GM12878 (cell line): ENCODE measurements around the gene STRA8. TPM values are rescaled to one million over a fixed set of nuclear protein-coding genes. Genes with fewer than 3 reads are reported as not detected.

Source experiments
- ATAC-seq: fragments of 200-7000 bp; cut with Tn5 transposase; 3 replicates; pipeline ENCODE4 v1.9.1; 2020; ENCODE audit warnings: mild to moderate bottlenecking, moderate library complexity
- BruUV-seq: library from RNA; stranded (reverse); fragments of 400-500 nt; replicated peaks from 2 replicates; lab custom pipeline; 2021; lab: Mats Ljungman, UMichigan
- CTCF ChIA-PET: fragments of 300-600 bp; sonication (Branson Sonifier 250); formaldehyde crosslinking; extraction: SDS; loops from one replicate; lab custom pipeline; 2021; ENCODE audit warnings: inconsistent platforms; lab: Yijun Ruan, JAX
- POLR2A ChIA-PET: fragments of 350-600 bp; formaldehyde crosslinking; extraction: SDS; loops from one replicate; lab custom pipeline; 2021; ENCODE audit warnings: inconsistent platforms; lab: Charles Lee
- RAD21 ChIA-PET: fragments of 300-600 bp; sonication (Branson Sonifier 250); formaldehyde crosslinking; loops from one replicate; lab custom pipeline; 2023; ENCODE audit warnings: antibody characterized with exemption; ENCODE audit not compliant: unreplicated experiment; lab: Charles Lee
- SMC1A ChIA-PET: fragments of 300-600 bp; sonication (Branson Sonifier 250); formaldehyde crosslinking; loops from one replicate; lab custom pipeline; 2023; ENCODE audit not compliant: unreplicated experiment, uncharacterized antibody; lab: Charles Lee
- DNase-seq: peaks from one replicate; pipeline ENCODE4 v3.0.0-alpha.2; 2011; ENCODE audit warnings: low read depth, low spot score
- FAIRE-seq: peaks from 3 replicates; lab custom pipeline; 2011; peaks lifted over from hg19 to GRCh38; lab: Jason Lieb, UNC
- H2AFZ ChIP-seq: 2 replicates; pipeline ENCODE4 v1.6.0; 2011; ENCODE audit warnings: low read depth, low read length, control low read depth; ENCODE audit not compliant: control insufficient read depth
- H3K27ac ChIP-seq: 2 replicates; pipeline ENCODE4 v1.5.1; 2011; ENCODE audit warnings: control low read depth; ENCODE audit not compliant: control insufficient read depth, insufficient read depth
- H3K27me3 ChIP-seq, 2 experiments: replicated peaks in 1 of 2; 2 replicates each; pipeline versions ENCODE4 v1.6.0 to v1.6.1; 2011; ENCODE audit warnings: low read length in 1 of 2; ENCODE audit not compliant: control insufficient read depth in 2 of 2, insufficient read depth in 2 of 2
- H3K36me3 ChIP-seq, 2 experiments: 2 replicates each; pipeline ENCODE4 v1.5.1; 2011; ENCODE audit warnings: low read length in 1 of 2; ENCODE audit not compliant: control insufficient read depth in 2 of 2, insufficient read depth in 2 of 2
- H3K4me1 ChIP-seq: 2 replicates; pipeline ENCODE4 v1.6.1; 2011; ENCODE audit warnings: mild to moderate bottlenecking, low read length, moderate library complexity, mixed read lengths; ENCODE audit not compliant: control insufficient read depth, insufficient read depth
- H3K4me2 ChIP-seq: 2 replicates; pipeline ENCODE4 v1.6.0; 2011; ENCODE audit warnings: control low read depth; ENCODE audit not compliant: control insufficient read depth, insufficient read depth
- H3K4me3 ChIP-seq: fragments of 200-600 bp; sonication (generic); 2 replicates; pipeline ENCODE4 v1.5.1; 2016
- H3K79me2 ChIP-seq: 2 replicates; pipeline ENCODE4 v1.6.0; 2011; ENCODE audit warnings: low read length; ENCODE audit not compliant: control insufficient read depth, insufficient read depth
- H3K9ac ChIP-seq: 2 replicates; pipeline ENCODE4 v1.8.0; 2011; ENCODE audit warnings: low read length, control low read depth, mixed read lengths; ENCODE audit not compliant: control insufficient read depth, insufficient read depth
- H3K9me3 ChIP-seq: replicated peaks from 3 replicates; pipeline ENCODE4 v1.5.1; 2011; ENCODE audit warnings: mild to moderate bottlenecking, low read length; ENCODE audit not compliant: control insufficient read depth, insufficient read depth
- H4K20me1 ChIP-seq: 2 replicates; pipeline ENCODE4 v1.6.0; 2011; ENCODE audit not compliant: control insufficient read depth, insufficient read depth
- ATF7 ChIP-seq: fragments of 450-650 bp; IDR thresholded peaks from 2 replicates; pipeline ENCODE4 v1.6.1; 2016; ENCODE audit warnings: low read depth, mild to moderate bottlenecking
- EED ChIP-seq: sonication (generic); IDR thresholded peaks from 2 replicates; pipeline ENCODE4 v1.6.1; 2016; ENCODE audit warnings: antibody characterized with exemption, low read depth
- EP300 ChIP-seq, 2 experiments: fragments of 150-350 bp in 1 of 2; IDR thresholded peaks; 2 replicates each; pipeline ENCODE4 v1.6.1; 2011 to 2012; ENCODE audit warnings: low read depth in 2 of 2, low read length in 2 of 2, borderline replicate concordance in 1 of 2, improper control_type of control experiment in 1 of 2, inconsistent platforms in 1 of 2; ENCODE audit not compliant: control insufficient read depth in 1 of 2
- FOXM1 ChIP-seq: IDR thresholded peaks from 2 replicates; pipeline ENCODE4 v1.6.1; 2012; ENCODE audit warnings: low read depth, mild to moderate bottlenecking, inconsistent platforms, low read length, moderate library complexity
- GATAD2B ChIP-seq: fragments of 450-650 bp; conservative IDR thresholded peaks from 2 replicates; pipeline ENCODE4 v1.6.1; 2017; ENCODE audit warnings: low read depth, mild to moderate bottlenecking, moderate library complexity
- IKZF1 ChIP-seq: fragments of 450-650 bp; conservative IDR thresholded peaks from 2 replicates; pipeline ENCODE4 v1.6.1; 2017; ENCODE audit warnings: antibody characterized with exemption, mild to moderate bottlenecking
- NR2C2 ChIP-seq: IDR thresholded peaks from 2 replicates; pipeline ENCODE4 v1.6.1; 2011; ENCODE audit warnings: borderline replicate concordance, low read depth; ENCODE audit not compliant: control insufficient read depth, insufficient read length
- STAT3 ChIP-seq: IDR thresholded peaks from 2 replicates; pipeline ENCODE4 v1.6.1; 2011; ENCODE audit warnings: low read depth, low read length, improper control_type of control experiment
- WGBS: methylation state at CpG from one replicate; pipeline ENCODE4 v1.1.6; 2016; ENCODE audit warnings: low lambda C conversion rate; ENCODE audit not compliant: insufficient replicate concordance, insufficient coverage; ENCODE audit errors: missing lambda C conversion rate; 5-methylcytosine and 5-hydroxymethylcytosine counted together
- in situ Hi-C: fragments of 300-500 bp; cut with MboI; formaldehyde crosslinking; loops from 9 replicates; pipeline ENCODE4 v1.14.3; 2018; ENCODE audit warnings: mixed read lengths
- intact Hi-C: fragments of 100-400 bp; cut with micrococcal nuclease; formaldehyde crosslinking; loops from one replicate; pipeline ENCODE4 v1.14.2; 2022; ENCODE audit not compliant: unreplicated experiment
- polyA plus RNA-seq, 11 experiments: library from polyadenylated mRNA; depleted of rRNA in 4 of 11; unstranded in 6 of 11; stranded (reverse) in 5 of 11; fragments of >200 nt; fragmentation: Nextera tagmentation in 4 of 11; fragmentation: Illumina TruSeq in 1 of 11; extraction: Ambion mirVana in 4 of 11; extraction: Trizol in 1 of 11; gene quantifications; 1 replicate in 1 of 11; 2 replicates in 10 of 11; pipeline versions ENCODE4 v1.2.1 to v1.2.3, GENCODE V29; 2011 to 2016; ENCODE audit warnings: inconsistent platforms in 2 of 11, missing spikeins in 2 of 11, low read depth in 1 of 11
- total RNA-seq, 4 experiments: library from RNA; depleted of rRNA in 3 of 4; stranded (reverse); fragments of >200 nt in 3 of 4; fragmentation: Illumina TruSeq in 1 of 4; extraction: Trizol in 1 of 4; gene quantifications; 2 replicates each; pipeline versions ENCODE4 v1.2.1 to v1.2.3, GENCODE V29; 2013 to 2021
- TF ChIP-seq, protein P1 (sequence below): fragments of 150-350 bp; IDR thresholded peaks from 2 replicates; pipeline ENCODE4 v1.6.1; 2014; ENCODE audit warnings: mild to moderate bottlenecking, low read depth, low read length
- TF ChIP-seq, protein P2 (sequence below): fragments of 450-650 bp; IDR thresholded peaks from 2 replicates; pipeline ENCODE4 v1.6.1; 2018; ENCODE audit warnings: mild to moderate bottlenecking, low read depth, moderate library complexity; ENCODE audit not compliant: partially characterized antibody

STRA8 gene
- total and polyA plus RNA-seq, 10 of the 15 experiments (the other 5 are each of a cell fraction or from before 2014, with no cell fraction given): 0.15 TPM; not detected in 9

DNA sequence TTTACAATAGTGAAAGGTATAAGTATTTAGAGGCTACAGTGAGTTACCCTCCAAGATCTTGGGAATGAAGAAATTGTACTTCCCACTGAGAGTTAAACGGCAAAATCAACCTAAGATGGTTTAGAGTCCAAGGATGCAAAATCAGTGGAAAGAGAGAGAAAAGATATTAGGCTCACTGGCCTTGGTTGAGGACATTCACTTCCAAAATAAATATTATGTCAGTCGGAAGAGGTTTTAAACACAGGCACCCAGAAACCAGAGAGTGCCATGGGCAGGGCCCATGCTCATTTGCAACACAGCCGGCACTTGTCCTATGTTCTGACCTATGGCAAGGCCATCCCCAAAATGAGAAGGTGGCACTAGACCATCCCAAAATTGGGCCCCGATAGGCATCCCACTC is 18.5 kb upstream of the STRA8 start:
- ATAC-seq (no peak), DNase-seq (no peak), FAIRE-seq (no peak)
- Histone ChIP-seq H3K4me3 (no peak overlapping the region), H3K9ac (no peak overlapping the region), H3K27ac (no peak overlapping the region), H3K36me3 (no peaks in the 10 kb centered on the region), H2AFZ (no peak overlapping the region), H3K27me3 (no peaks in the 10 kb centered on the region), H3K4me1 (peaks cover 9% of the 10 kb centered on the region), H3K79me2 (peaks cover 13% of the 10 kb centered on the region), H3K4me2 (no peak overlapping the region), H3K9me3 (no peaks in the 10 kb centered on the region; the same call in 2 of the 3 replicates), H4K20me1 (no peaks in the 10 kb centered on the region)
- intact Hi-C loops (no loop called here), in situ Hi-C loops (no loop called here)
- WGBS: 97% methylated on average over 4 of the region's 4 CpGs
- ChIA-PET SMC1A (interaction anchor here (0.8 to 2.3 kb wide), 3 partner anchors 9 to 11 kb away, joined by 3 to 7 read pairs (median 6); no protein-coding TSS in a partner anchor), POLR2A (no interaction called here), RAD21 (interaction anchor here (1.5 kb wide), 1 partner anchor 25 kb away, joined by 3 read pairs; no protein-coding TSS in a partner anchor), CTCF (interaction anchor here (0.8 to 0.9 kb wide), 2 partner anchors 21 to 45 kb away, joined by 3 to 4 read pairs; partner anchors contain the start of gene CYREN)
- no TSS peak for BruUV-seq
- TF ChIP-seq EP300 (IDR thresholded peaks at IDR 0.05; ENCODE audit: borderline replicate concordance in 1 of 2, control insufficient read depth in 1 of 2, low read depth in 2 of 2, low read length in 2 of 2): no peak
- TF ChIP-seq EED: no peak
- no peak for TF ChIP-seq FOXM1
- TF ChIP-seq GATAD2B: no peak

DNA sequence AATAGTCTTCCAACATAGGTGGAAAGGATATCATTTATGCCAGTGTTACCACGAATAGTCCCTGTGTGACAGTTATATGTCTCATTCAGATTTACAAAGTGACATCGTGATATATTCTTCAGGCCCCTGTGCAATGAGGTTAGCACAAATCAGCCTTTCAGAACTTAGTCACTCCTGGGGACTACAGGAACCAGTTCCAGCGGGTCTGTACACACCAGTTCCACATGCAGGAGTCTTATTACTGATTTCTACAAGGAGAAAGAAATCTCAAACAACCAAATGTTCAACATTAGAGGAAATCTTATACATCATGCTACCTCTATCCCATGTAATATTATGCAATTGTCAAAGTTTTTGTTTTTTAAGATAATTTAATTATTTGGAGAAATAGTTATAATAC is 17.9 kb upstream of the STRA8 start:
- H3K4me3 ChIP-seq: no peak overlapping the region
- no TSS peak for BruUV-seq
- FAIRE-seq (no peak), DNase-seq (no peak), ATAC-seq (no peak)
- peaks cover 8% of the 10 kb centered on the region for H3K79me2 ChIP-seq
- no peaks in the 10 kb centered on the region for H4K20me1 ChIP-seq
- ChIA-PET SMC1A (interaction anchor here (2.3 kb wide), 1 partner anchor 11 kb away, joined by 6 read pairs; no protein-coding TSS in a partner anchor), RAD21 (no interaction called here), POLR2A (no interaction called here), CTCF (no interaction called here)
- H3K4me1 ChIP-seq: peaks cover 9% of the 10 kb centered on the region
- no peaks in the 10 kb centered on the region for H3K27me3 ChIP-seq
- intact Hi-C loops: no loop called here
- H3K9me3 ChIP-seq: no peaks in the 10 kb centered on the region; the same call in 2 of the 3 replicates
- H2AFZ ChIP-seq: no peak overlapping the region
- in situ Hi-C loops: no loop called here
- 71% methylated on average over 3 of the region's 3 CpGs for WGBS
- H3K36me3 ChIP-seq: no peaks in the 10 kb centered on the region
- H3K27ac ChIP-seq: no peak overlapping the region
- H3K4me2 ChIP-seq: no peak overlapping the region
- H3K9ac ChIP-seq: no peak overlapping the region
- no peak for TF ChIP-seq IKZF1
- no peak for TF ChIP-seq NR2C2
- no peak for TF ChIP-seq ATF7
- TF ChIP-seq, protein P1, sequence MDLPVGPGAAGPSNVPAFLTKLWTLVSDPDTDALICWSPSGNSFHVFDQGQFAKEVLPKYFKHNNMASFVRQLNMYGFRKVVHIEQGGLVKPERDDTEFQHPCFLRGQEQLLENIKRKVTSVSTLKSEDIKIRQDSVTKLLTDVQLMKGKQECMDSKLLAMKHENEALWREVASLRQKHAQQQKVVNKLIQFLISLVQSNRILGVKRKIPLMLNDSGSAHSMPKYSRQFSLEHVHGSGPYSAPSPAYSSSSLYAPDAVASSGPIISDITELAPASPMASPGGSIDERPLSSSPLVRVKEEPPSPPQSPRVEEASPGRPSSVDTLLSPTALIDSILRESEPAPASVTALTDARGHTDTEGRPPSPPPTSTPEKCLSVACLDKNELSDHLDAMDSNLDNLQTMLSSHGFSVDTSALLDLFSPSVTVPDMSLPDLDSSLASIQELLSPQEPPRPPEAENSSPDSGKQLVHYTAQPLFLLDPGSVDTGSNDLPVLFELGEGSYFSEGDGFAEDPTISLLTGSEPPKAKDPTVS: no peak
- TF ChIP-seq, protein P2, sequence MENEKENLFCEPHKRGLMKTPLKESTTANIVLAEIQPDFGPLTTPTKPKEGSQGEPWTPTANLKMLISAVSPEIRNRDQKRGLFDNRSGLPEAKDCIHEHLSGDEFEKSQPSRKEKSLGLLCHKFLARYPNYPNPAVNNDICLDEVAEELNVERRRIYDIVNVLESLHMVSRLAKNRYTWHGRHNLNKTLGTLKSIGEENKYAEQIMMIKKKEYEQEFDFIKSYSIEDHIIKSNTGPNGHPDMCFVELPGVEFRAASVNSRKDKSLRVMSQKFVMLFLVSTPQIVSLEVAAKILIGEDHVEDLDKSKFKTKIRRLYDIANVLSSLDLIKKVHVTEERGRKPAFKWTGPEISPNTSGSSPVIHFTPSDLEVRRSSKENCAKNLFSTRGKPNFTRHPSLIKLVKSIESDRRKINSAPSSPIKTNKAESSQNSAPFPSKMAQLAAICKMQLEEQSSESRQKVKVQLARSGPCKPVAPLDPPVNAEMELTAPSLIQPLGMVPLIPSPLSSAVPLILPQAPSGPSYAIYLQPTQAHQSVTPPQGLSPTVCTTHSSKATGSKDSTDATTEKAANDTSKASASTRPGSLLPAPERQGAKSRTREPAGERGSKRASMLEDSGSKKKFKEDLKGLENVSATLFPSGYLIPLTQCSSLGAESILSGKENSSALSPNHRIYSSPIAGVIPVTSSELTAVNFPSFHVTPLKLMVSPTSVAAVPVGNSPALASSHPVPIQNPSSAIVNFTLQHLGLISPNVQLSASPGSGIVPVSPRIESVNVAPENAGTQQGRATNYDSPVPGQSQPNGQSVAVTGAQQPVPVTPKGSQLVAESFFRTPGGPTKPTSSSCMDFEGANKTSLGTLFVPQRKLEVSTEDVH: no peak
- no peak for TF ChIP-seq STAT3
